H9 (cell line): ENCODE results near the gene GGT7. TPM values are rescaled to one million over a fixed set of nuclear protein-coding genes. Genes with fewer than 3 reads are reported as not detected.

ENCODE experiments used
- DNase-seq: peaks from one replicate; pipeline ENCODE4 v3.0.0-alpha.2; 2017
- H2AFZ ChIP-seq: one replicate; pipeline ENCODE4 v1.6.1; 2013; ENCODE audit warnings: mild to moderate bottlenecking, low read length, control low read depth, moderate library complexity
- H2AK5ac ChIP-seq: 2 replicates; pipeline ENCODE4 v1.6.1; 2013; ENCODE audit warnings: low read length, control low read depth, mixed read lengths; ENCODE audit not compliant: insufficient read length
- H2BK120ac ChIP-seq: one replicate; pipeline ENCODE4 v1.6.1; 2013; ENCODE audit warnings: low read depth, mild to moderate bottlenecking, low read length, control low read depth, inconsistent platforms; ENCODE audit not compliant: poor library complexity, severe bottlenecking
- H2BK12ac ChIP-seq: 2 replicates; pipeline ENCODE4 v1.6.1; 2013; ENCODE audit warnings: low read length, control low read depth, mixed read lengths, low read depth; ENCODE audit not compliant: insufficient read length
- H2BK15ac ChIP-seq: 2 replicates; pipeline ENCODE4 v1.6.1; 2013; ENCODE audit warnings: low read depth, low read length, control low read depth
- H2BK20ac ChIP-seq: one replicate; pipeline ENCODE4 v1.6.1; 2013; ENCODE audit warnings: low read depth, mild to moderate bottlenecking, low read length, control low read depth, inconsistent platforms; ENCODE audit not compliant: poor library complexity, severe bottlenecking
- H2BK5ac ChIP-seq: 2 replicates; pipeline ENCODE4 v1.6.1; 2013; ENCODE audit warnings: low read length, control low read depth, mixed read lengths; ENCODE audit not compliant: insufficient read length
- H3K14ac ChIP-seq: 2 replicates; pipeline ENCODE4 v1.6.1; 2013; ENCODE audit warnings: low read length, control low read depth; ENCODE audit not compliant: insufficient read depth
- H3K18ac ChIP-seq: 2 replicates; pipeline ENCODE4 v1.6.1; 2013; ENCODE audit warnings: low read depth, mild to moderate bottlenecking, mixed read lengths, low read length, control low read depth; ENCODE audit not compliant: insufficient read length
- H3K23ac ChIP-seq: 2 replicates; pipeline ENCODE4 v1.6.1; 2013; ENCODE audit warnings: low read length, control low read depth, mixed read lengths, low read depth; ENCODE audit not compliant: insufficient read length
- H3K23me2 ChIP-seq: 2 replicates; pipeline ENCODE4 v1.6.1; 2013; ENCODE audit warnings: low read depth, mild to moderate bottlenecking, mixed read lengths, low read length, control low read depth; ENCODE audit not compliant: insufficient read length, poor library complexity, severe bottlenecking
- H3K27ac ChIP-seq: 2 replicates; pipeline ENCODE4 v1.5.1; 2013; ENCODE audit warnings: low read length, control low read depth, mixed read lengths, low read depth; ENCODE audit not compliant: insufficient read length
- H3K27me3 ChIP-seq: 2 replicates; pipeline ENCODE4 v1.6.1; 2013; ENCODE audit warnings: low read length, control low read depth, inconsistent platforms; ENCODE audit not compliant: insufficient read depth
- H3K4ac ChIP-seq: 2 replicates; pipeline ENCODE4 v1.6.1; 2013; ENCODE audit warnings: low read depth, mild to moderate bottlenecking, control low read depth, inconsistent platforms, low read length, moderate library complexity
- H3K4me1 ChIP-seq: 2 replicates; pipeline ENCODE4 v1.6.1; 2013; ENCODE audit warnings: low read length, control low read depth, inconsistent platforms; ENCODE audit not compliant: insufficient read depth
- H3K4me2 ChIP-seq: 2 replicates; pipeline ENCODE4 v1.6.1; 2013; ENCODE audit warnings: low read length, control low read depth, mixed read lengths; ENCODE audit not compliant: insufficient read length, insufficient read depth
- H3K56ac ChIP-seq: 2 replicates; pipeline ENCODE4 v1.6.1; 2013; ENCODE audit warnings: low read depth, mild to moderate bottlenecking, mixed read lengths, low read length, control low read depth; ENCODE audit not compliant: insufficient read length
- H3K79me1 ChIP-seq: 2 replicates; pipeline ENCODE4 v1.6.1; 2013; ENCODE audit warnings: low read depth, mild to moderate bottlenecking, moderate library complexity, low read length, control low read depth, inconsistent platforms; ENCODE audit not compliant: insufficient read depth, poor library complexity, severe bottlenecking
- H3K79me2 ChIP-seq: 2 replicates; pipeline ENCODE4 v1.6.1; 2013; ENCODE audit warnings: low read length, control low read depth, inconsistent platforms; ENCODE audit not compliant: insufficient read depth
- H3K9ac ChIP-seq: 2 replicates; pipeline ENCODE4 v1.6.1; 2013; ENCODE audit warnings: low read length, control low read depth, mixed read lengths; ENCODE audit not compliant: insufficient read length; ENCODE audit errors: extremely low read depth
- H3K9me3 ChIP-seq: one replicate; pipeline ENCODE4 v1.6.1; 2013; ENCODE audit warnings: low read depth, low read length, inconsistent platforms; ENCODE audit not compliant: control insufficient read depth
- H3T11ph ChIP-seq: one replicate; pipeline ENCODE4 v1.6.1; 2013; ENCODE audit warnings: mild to moderate bottlenecking, low read length, control low read depth, inconsistent platforms
- H4K20me1 ChIP-seq: one replicate; pipeline ENCODE4 v1.6.1; 2013; ENCODE audit not compliant: control insufficient read depth, insufficient read length, insufficient read depth
- H4K5ac ChIP-seq: 2 replicates; pipeline ENCODE4 v1.6.1; 2013; ENCODE audit warnings: low read depth, mild to moderate bottlenecking, mixed read lengths, low read length, control low read depth; ENCODE audit not compliant: insufficient read length
- H4K8ac ChIP-seq: replicated peaks from 2 replicates; pipeline ENCODE4 v1.6.1; 2013; ENCODE audit warnings: low read length, control low read depth, mixed read lengths, low read depth; ENCODE audit not compliant: insufficient read length
- H4K91ac ChIP-seq: 2 replicates; pipeline ENCODE4 v1.6.1; 2013; ENCODE audit warnings: low read depth, mild to moderate bottlenecking, moderate library complexity, mixed read lengths, low read length, control low read depth; ENCODE audit not compliant: insufficient read length
- H3K27ac Mint-ChIP-seq, 3 experiments: 2 replicates in 2 of 3; 3 replicates in 1 of 3; pipeline ENCODE4 v1.8.0; 2020 to 2021; ENCODE audit warnings: mixed read lengths in 3 of 3, mild to moderate bottlenecking in 1 of 3, moderate library complexity in 1 of 3
- H3K27me3 Mint-ChIP-seq: 2 replicates; pipeline ENCODE4 v1.8.0; 2021; ENCODE audit warnings: low read depth, mild to moderate bottlenecking, moderate library complexity, mixed read lengths
- H3K36me3 Mint-ChIP-seq, 3 experiments: 2 replicates in 2 of 3; 3 replicates in 1 of 3; pipeline ENCODE4 v1.8.0; 2020 to 2021; ENCODE audit warnings: low read depth in 3 of 3, mixed read lengths in 3 of 3; ENCODE audit not compliant: insufficient read depth in 1 of 3
- H3K4me1 Mint-ChIP-seq, 2 experiments: 2 replicates each; pipeline ENCODE4 v1.8.0; 2020; ENCODE audit warnings: mixed read lengths in 2 of 2
- H3K4me3 Mint-ChIP-seq, 2 experiments: 2 replicates in 1 of 2; 3 replicates in 1 of 2; pipeline ENCODE4 v1.8.0; 2020 to 2021; ENCODE audit warnings: mild to moderate bottlenecking in 2 of 2, mixed read lengths in 2 of 2, moderate library complexity in 1 of 2
- H3K9me3 Mint-ChIP-seq, 2 experiments: 2 replicates in 1 of 2; 3 replicates in 1 of 2; pipeline ENCODE4 v1.8.0; 2020; ENCODE audit warnings: mild to moderate bottlenecking in 2 of 2, mixed read lengths in 2 of 2, moderate library complexity in 1 of 2
- CTCF ChIP-seq: fragments of 200-600 bp; sonication (generic); conservative IDR thresholded peaks from 3 replicates; pipeline ENCODE4 v1.8.0; 2021; ENCODE audit warnings: antibody characterized with exemption, mild to moderate bottlenecking
- WGBS: extraction: QIAGEN DNeasy Blood & Tissue Kit; methylation state at CpG from one replicate; pipeline ENCODE4 v1.1.7; 2013; ENCODE audit warnings: missing lambda C conversion rate, low lambda C conversion rate, mixed read lengths; ENCODE audit not compliant: insufficient read length; ENCODE audit errors: extremely low coverage; 5-methylcytosine and 5-hydroxymethylcytosine counted together
- total RNA-seq: library from RNA; stranded (reverse); gene quantifications from 2 replicates; pipeline ENCODE4 v1.2.1, GENCODE V29; 2021

GGT7 gene
- total RNA-seq, 1 experiment from 2014 or later, result 38.6 TPM

GRCh38 chr20:34820805-34821578 lies 51.7 kb downstream of the GGT7 start:
- Histone ChIP-seq H2AFZ (no peak overlapping the region), H3K18ac (no peak overlapping the region), H3K79me1 (no peaks in the 10 kb centered on the region), H3K9ac (no peak overlapping the region), H3K56ac (no peak overlapping the region), H2BK5ac (no peak overlapping the region), H4K91ac (no peak overlapping the region), H3K23ac (no peak overlapping the region), H3K4me1 (peaks cover 2% of the 10 kb centered on the region), H2BK20ac (no peak overlapping the region), H3K4ac (no peak overlapping the region), H4K8ac (no peak overlapping the region), H4K5ac (no peak overlapping the region), H2BK12ac (no peak overlapping the region), H3K27me3 (no peaks in the 10 kb centered on the region; the same call in 1 of the 2 replicates), H3K9me3 (no peaks in the 10 kb centered on the region), H2BK120ac (no peak overlapping the region), H3K79me2 (no peaks in the 10 kb centered on the region; the same call in 1 of the 2 replicates), H3K4me2 (no peak overlapping the region), H3K14ac (no peak overlapping the region), H2AK5ac (no peak overlapping the region), H4K20me1 (no peaks in the 10 kb centered on the region), H3K27ac (no peak overlapping the region), H3K23me2 (peaks cover 5% of the 10 kb centered on the region), H2BK15ac (no peak overlapping the region), H3T11ph (no peak overlapping the region)
- Mint-ChIP-seq H3K4me3 (no peak overlapping the region), H3K4me1 (peaks cover 39 to 43% of the 10 kb centered on the region in 2 experiments), H3K9me3 (no peaks in the 10 kb centered on the region), H3K36me3 (peaks cover 0 to 5% (median 3%) of the 10 kb centered on the region in 3 experiments; a peak in 3 of 7 replicates), H3K27ac (no peak overlapping the region; a peak in 1 of 7 replicates), H3K27me3 (no peaks in the 10 kb centered on the region)
- no peak for TF ChIP-seq CTCF
- no peak for DNase-seq
- WGBS, result no CpG with 5 or more reads among the region's 8 CpGs
